Anterior cingulate cortex (tissue), 58 donors: ENCODE measurements around the gene ECHS1.
"Not testable (repeated sequence)": the region's sequence is repeated elsewhere in the genome, so short reads cannot be mapped to it uniquely, and the experiment has no call there.

ENCODE experiments used
- DNase-seq, 58 donors: peaks; one replicate each; lab custom pipeline; 2025; lab: John Stamatoyannopoulos, UW

The ECHS1 gene

DNA sequence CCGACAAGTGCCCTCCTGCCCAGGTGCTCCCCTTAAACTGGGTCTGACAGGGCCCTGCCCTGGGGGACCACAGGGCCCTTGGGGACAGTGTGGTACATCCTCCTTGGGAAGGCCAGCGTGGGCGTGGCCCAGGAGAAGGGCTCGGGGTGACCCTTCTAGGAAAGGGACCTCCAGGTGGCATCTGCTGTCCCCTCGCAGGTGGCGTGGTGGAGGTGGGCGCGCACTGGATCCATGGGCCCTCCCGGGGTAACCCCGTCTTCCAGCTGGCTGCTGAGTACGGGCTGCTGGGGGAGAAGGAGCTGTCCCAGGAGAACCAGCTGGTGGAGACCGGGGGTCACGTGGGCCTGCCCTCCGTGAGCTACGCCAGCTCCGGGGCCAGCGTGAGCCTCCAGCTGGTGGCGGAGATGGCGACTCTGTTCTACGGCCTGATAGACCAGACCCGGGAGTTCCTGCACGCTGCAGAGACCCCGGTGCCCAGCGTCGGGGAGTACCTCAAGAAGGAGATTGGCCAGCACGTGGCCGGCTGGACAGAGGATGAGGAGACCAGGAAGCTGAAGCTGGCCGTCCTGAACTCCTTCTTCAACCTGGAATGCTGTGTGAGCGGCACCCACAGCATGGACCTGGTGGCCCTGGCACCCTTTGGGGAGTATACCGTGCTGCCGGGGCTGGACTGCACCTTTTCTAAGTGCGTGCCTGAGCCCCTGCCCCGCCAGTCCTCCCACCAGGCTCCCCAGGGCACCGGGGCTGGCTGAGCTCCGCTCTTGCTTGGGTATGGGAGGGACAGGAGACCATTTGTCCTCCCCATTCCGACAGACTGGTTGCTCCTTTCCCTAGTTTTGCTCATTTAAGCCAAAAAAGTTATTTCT is 6.9 kb upstream of the ECHS1 start:
- DNase-seq, result peak in 25 of 58 donors; percentile 17 to 70 (median 42)

DNA sequence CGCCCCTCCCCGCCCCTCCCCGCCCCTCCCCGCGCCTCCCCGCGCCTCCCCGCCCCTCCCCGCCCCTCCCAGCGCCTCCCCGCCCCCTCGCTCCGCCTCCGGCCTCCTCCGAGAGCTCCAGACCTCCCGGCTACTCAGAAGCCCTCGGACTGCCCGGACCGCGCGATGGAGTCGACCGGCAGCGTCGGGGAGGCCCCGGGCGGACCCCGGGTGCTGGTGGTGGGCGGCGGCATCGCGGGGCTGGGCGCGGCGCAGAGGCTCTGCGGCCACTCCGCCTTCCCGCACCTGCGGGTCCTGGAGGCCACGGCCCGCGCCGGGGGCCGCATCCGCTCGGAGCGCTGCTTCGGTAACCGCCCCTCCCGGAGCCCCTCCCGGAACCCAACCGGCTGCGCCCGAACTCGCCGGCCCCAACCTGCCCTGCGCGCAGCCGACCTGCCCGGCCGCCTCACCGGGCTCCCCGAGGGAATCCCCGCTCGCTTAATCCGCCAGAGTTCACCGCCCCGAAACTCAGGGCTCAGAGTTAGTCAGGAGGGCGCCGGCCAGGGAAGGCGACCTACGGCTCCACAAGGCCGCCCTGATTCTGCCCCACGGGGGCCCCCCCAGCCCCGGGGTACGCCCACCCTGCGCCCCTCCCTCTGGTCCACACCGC is 6.1 kb upstream of the ECHS1 start, which contains the start of gene PAOX:
TSS of gene PAOX (plus strand) at position 111 of the 649 bp plus-strand sequence. CDS start at position 166, 55 bp downstream.
- peak in 45 of 58 donors; percentile 16 to 75 (median 52) for DNase-seq

DNA sequence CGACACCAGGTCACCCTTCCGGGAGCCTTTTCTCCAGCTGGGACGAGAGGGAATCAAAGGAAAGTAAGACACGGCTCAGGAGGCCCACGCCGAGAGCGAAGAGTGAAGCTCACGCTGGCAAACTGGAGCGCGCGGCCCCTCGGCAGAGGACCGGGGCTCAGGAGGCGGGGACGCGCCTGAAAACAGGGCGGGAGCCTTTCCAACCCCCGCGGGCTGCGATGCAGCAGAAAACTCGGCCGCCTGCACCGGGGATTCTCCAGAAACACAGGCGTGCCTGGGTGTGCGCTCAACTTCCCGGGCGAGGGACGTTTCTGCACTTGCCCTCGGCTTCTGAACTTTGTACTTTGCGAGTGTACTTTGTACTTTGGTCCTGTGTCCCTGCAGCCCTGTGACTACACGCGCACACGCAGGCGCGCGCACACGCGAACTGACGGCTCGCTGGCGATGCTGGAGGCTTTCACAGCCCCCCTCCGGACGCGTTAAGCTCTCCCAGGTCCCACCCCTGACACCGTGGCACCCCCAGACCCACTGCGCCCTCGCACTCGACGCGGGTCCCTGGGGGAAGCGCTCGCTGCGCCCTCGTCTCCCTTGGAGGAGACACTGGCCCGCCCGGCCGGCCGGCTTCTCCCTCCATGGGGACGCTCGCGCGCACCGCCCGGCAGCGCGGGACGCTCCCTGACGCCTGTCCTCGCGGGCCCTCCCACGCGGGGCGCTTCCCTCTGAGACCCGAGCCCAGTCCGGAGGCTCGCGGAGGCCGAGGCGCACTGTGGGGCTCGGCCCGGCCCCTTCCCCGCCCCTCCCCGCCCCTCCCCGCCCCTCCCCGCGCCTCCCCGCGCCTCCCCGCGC is 5.3 kb upstream of the ECHS1 start:
- DNase-seq, result peak in 52 of 58 donors; percentile 27 to 83 (median 60)

DNA sequence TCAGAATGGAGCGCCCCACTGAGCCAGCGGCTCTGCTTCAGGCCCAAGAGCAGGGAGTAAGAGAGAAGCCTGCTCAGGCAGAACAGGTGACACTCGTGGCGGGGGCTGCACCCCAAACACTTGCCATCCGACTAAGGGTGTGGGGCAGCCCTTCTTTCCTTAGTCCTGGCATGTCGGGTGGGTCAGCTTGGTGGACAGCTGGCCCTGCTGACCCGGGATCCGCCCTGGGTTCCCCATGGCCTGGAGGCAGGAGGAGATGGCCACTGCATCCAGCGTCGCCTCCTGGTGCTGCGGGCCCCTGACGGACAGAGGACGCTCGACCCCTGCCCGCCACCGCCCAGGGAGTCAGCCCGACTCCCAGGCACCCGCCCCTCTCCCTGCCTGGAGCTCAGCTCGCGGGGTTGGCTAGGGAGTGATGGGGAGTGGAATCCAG is 4.7 kb upstream of the ECHS1 start:
- DNase-seq, result no peak

DNA sequence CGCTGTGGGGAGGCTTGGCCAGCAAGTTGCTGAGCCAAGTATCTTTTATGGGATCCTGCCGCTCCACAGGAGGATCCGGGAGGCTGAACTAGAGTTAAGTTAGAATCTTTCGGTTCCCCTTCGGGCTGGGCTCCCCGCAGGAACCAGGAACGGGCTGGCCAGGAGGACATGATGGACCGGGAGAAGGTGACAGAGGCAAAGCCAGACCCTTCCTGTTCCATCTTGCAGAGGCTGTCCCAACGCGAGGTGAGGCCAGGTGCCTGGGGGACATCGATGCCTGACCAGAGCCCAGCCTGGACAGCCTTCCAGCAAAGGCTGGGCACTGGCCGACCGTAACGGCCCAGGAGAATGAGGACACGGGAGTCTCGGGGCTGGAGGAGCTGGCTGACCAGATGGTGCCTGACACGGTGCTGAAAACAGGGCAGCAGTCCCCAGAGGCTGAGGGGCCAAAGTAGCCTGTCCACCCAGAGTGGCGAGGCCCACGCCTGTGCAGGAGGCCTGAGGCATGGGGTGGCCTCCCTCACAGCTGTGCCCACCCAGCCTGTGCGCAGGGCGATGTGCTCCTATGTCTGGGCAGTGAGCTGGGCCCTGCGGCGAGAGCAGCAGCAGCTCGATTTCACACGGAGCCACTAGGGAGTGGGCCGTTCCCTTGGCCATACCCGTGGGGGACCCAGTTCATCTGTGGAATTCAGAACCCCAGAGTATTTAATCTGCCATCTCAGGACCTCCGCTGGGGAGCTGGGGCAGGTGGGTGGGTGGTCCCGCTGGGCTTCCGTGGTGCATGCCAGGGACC is 4.1 kb upstream of the ECHS1 start:
- no peak for DNase-seq

DNA sequence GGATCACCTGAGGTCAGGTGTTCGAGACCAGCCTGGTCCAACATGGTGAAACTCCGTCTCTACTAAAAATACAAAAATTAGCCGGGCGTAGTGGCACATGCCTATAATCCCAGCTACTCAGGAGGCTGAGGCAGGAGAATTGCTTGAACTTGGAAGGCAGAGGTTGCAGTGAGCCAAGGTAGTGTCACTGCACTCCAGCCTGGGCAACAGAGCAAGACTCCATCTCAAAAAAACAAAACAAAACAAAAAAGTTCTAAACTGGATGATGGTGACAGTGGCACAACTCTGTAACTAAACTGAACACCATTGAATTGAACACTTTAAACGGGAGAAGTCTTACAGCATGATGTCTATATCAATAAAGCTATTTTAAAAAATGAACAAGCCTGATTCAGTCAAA is 3.0 kb upstream of the ECHS1 start:
- not testable (repeated sequence) for DNase-seq

DNA sequence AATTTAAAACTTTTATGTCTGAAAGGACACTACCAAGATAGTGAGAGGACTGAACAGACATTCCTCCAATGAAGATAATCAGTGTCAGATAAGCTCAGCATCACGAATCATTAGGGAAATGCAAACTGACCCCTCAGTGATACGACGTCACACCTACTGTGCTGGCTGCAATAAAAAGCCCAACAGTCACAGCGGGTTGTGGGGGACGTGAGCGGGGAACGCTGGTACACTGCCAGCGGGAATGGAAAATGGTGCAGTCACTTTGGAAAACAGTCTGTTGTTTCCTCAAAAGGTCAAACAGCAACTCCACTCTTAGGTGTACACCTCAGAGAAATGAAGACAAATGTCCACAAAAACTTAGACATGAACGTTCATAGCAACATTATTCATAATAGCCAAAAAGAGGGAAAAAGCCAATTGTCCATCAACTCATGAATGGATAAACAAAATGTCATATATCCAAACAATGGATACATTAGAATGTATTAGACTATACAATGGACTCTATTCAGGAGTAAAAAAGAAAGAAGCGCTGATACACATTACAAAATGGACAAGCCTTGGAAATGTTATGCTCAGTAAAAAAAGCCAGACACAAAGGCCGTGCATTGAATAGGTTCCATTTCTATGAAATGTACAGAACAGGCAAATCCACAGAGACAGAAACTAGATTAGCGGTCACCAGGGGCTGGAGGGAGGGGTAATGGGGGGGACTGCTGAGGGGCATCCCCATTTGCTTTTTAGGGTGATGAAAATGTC is 2.4 kb upstream of the ECHS1 start:
- peak in 5 of 58 donors; percentile 8 to 43 (median 18) for DNase-seq

DNA sequence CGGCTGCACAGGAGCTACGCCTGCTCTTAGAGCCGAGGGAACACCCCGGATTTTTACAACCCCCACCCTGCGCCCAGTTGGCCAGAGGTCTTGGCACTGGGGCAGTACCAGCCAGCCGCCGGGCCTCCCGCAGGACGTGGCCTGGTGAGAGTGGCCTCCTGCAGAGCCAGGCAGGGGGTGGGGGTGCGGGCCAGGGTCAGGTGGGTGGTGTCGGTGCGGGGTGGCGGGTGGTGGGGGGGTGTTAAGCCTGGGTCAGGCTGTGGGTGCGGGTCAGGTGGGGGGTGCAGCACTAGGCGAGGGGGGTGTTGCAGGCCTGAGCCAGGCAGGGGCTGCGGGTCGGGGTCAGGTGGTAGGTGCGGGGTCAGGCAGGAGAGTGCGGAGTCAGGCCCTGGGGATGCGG is 647 bp downstream of the ECHS1 start:
- DNase-seq, result peak in 1 of 58 donors; percentile 40

DNA sequence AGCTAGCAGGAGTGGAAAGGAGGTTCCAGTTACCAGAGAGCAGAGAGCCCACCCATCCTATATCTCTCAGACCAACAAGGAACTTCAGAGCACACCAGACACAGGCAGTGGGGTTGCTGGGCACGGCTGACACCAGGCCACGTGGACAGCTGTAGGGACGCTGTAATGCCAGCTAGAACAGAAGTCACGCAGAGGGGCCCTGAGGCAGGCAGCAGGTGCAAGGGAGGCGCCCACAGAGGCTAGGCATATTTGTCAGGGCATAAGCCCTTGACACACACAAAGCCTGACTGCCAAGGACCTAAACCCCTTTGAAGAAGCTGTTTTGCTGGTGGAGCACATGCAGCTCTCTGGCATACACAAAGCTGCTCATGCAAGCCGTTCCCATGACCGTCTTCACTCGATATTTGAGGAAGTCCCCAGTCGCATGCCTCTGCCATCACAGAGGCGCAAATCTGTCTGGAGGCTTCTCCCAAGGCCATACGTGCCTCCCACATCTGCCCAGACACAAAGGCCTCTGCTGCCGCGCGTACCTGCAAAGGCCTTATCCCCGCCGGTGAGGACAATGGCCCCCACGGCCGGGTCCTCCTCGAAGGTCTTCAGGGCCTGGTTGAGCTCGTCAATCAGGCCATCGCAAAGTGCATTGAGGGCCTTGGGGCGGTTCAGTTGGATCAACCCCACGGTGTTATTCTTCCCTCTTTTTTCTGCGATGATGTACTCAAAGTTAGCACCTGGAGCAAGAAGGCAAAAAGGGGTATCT is 2.9 kb downstream of the ECHS1 start:
- no peak for DNase-seq

DNA sequence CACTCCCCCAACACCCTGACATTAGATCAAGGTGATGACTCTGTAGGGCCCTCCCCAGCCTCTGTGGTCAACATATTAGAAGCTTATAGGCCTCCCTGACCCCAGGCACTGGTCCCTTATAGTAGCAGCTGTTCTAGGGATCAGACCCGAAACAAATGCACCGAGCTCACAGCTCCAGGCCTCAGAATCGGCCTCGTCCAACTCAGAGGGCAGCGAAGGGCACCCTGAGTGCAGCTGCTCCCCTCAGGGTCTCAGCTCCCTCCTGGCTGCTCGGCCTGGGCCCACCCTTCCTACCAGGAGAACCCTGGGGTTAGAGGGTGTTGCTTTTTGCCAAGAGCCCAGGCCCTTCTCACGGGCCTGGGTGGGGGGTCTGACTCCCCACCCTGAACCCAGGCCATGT is 5.0 kb downstream of the ECHS1 start:
- no peak for DNase-seq

DNA sequence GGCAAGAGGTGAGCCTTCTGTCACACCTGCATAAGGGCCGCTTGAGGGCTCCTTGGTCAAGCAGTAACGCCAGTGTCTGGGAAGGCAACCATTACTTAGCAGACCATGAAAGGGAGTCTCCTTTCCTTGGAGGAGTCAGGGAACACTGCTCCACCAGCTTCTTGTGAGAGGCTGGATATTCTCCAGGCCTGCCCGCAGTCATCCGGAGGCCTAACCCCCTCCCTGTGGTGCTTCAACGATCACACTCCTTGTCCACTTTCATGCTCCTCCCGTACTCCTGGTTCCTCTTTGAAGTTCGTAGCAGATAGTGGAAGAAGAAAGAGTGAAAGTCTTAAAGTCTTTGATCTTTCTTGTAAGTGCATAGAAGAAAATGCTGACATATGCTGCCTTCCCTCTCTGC is 5.7 kb downstream of the ECHS1 start:
- not testable (repeated sequence) for DNase-seq

DNA sequence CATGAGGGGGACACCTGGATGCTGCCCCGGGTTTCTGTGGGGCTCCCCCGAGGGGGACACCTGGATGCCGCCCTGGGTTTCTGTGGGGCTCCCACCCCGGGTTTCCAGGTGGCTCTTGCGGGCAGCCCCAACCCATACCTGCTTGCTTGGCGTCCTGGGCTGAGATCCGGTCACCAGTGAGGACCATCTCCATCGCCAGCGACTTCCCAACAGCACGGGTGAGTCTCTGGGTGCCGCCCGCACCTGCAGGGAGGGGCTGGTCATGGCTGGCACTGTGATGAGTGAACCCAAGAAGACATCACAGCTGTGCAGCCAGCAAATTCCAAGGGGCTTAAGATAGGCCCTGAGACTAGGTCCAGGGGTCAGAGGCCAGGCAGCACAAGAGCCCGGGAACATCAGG is 6.4 kb downstream of the ECHS1 start:
- DNase-seq, result no peak

DNA sequence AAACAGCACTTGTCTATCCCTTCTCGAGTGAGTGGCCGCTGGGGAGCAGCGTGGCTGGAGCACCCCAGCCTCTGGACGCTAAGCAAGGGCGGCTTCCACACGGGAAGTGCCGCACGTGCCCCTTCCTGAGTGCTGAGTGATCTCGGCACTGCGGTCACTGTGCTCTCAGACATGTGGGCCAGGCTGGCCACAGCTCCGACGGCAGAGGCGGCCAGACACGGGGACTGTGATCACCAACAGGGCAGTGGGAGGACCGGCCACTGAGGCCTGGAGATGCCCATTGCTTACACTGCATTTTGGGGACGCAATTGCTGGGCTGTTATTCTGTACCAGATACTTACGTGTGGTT is 7.0 kb downstream of the ECHS1 start:
- no peak for DNase-seq

DNA sequence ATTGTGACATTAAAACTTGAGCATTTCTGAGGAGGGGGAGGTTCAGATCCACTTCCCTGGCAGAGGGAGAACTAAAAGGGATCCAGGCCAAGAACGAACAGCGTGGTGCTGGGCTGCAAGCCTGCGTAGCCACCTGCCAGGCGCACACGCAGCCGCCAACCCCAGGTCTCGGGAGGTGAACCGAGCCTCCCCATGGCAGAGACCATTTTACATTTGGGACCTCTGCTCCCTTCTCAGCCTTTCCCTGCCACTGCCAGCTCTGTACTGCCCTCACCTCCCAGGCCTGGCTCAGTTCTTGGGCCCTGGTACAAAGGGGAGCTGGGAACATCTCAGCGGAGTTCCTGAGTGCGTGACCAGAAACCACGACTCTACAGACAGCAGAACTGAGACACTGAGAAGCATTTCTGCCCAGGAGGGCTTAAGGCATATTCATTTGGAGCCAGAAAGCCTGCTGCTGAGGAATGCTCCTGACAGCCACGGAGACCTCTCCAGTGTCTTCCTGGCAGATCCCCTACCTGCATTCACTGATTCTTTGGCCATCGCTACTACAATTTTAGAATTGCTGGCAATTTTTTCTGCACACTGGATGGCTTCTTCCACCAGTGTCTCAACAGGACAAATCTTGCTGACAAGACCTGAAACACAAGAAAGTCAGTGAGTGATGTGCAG is 7.6 kb downstream of the ECHS1 start:
- no peak for DNase-seq

DNA sequence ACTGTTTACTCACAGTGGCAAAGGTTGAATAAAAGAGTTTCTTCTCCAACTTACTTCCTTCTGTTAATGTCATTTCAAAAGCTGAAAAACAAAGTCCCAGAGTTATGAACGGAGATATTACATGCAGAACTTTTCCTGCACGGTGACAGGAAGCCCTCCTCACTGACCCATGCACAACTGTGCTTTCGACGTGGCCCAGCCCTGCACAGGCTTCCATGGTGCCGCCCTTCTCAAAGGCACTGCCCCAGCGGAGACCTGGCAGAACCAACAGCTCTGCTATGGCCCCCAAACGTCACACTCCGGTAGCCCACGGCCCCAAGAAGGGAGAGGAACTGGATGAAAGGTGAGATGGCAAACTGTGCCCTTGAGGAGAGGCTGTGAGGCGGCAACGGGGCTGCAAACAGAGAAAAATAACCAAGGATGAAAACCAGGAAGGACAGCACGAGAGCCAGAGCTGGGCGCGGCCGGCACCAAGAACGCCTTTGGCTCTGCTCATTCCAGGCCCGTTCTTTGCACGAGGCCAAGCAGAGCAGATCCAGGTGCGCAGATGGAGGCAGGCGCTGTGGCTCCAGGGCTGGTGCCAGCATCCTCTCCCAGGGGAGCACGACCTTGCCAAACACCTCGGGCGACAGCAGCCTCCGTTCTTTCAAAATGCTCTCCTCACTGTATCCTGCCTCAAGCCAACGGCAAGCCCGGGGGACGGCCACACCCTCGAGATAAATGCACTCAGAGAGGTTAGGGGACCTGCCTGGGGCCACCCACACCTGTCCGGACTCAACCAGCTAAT is 8.3 kb downstream of the ECHS1 start:
- DNase-seq, result no peak

DNA sequence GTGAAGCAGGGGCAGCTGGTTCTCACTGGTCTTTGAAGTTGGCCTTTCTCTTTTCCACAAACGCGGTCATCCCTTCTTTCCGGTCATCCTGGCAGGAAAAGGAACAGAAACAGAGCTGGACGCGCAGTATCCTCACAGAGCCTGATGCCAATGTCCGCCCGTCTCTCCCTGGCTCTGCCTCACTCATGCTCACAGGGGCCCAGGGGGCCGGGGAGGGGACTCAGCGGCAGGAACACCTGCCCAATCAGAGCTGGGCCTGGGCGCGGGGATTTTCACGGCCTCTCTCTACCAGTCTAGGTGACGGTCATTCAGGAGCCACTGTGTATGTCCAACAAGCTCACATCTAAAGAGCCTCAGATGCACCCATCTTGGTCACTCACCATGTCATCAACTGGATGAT is 10.3 kb downstream of the ECHS1 start:
- no peak for DNase-seq

DNA sequence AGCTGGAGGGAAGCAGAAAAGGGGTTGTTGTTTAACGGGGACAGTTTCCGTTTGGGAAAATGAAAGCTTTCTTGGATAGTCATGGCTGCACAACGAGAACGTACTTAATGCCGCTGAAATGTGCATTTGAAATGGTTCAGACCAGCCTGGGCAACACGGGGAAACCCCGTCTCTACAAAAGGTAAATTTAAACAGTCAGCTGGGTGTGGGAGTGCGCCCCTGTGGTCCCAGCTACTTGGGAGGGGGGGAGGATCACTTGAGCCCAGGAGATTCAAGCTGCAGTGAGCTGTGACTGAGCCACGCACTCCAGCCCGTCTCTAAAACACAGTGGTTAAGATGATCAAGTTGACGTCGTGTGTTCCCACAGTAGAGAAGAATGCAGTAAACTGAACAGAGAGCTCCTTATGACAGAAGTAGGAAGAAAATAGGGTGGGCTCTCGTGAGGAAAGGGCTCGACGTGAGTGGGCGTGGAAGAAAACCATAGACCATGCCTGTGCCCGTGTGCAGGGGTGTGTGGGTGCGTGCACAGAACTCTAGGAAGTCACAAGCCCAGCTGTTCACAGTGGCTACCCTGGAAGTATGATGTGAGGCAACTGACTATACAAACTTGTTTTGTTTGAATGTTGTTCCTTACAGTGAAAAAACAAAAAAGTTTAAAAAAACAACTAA is 11.2 kb downstream of the ECHS1 start:
- no peak for DNase-seq
